Mesenchymal stem cell (in vitro differentiated cells and primary cell): ENCODE measurements around the gene AIFM1.
"Not testable (repeated sequence)": the region's sequence is repeated elsewhere in the genome, so short reads cannot be mapped to it uniquely, and the experiment has no call there.

ENCODE experiments used
- DNase-seq: peaks from one replicate; pipeline ENCODE4 v3.0.0-alpha.2; 2013
- H2AFZ ChIP-seq: one replicate; pipeline ENCODE4 v1.6.1; 2013; ENCODE audit warnings: low read depth, mild to moderate bottlenecking, control low read depth, inconsistent platforms, low read length, moderate library complexity
- H2AK5ac ChIP-seq: 2 replicates; pipeline ENCODE4 v1.6.1; 2013; ENCODE audit warnings: low read length, moderate library complexity, mild to moderate bottlenecking, inconsistent platforms; ENCODE audit not compliant: severe bottlenecking
- H2BK120ac ChIP-seq: one replicate; pipeline ENCODE4 v1.6.1; 2013; ENCODE audit warnings: low read depth, mild to moderate bottlenecking, inconsistent platforms, low read length, moderate library complexity
- H2BK12ac ChIP-seq, 2 experiments: one replicate each; pipeline ENCODE4 v1.6.1; 2013; ENCODE audit warnings: inconsistent platforms in 2 of 2, low read length in 2 of 2, mild to moderate bottlenecking in 2 of 2, moderate library complexity in 2 of 2, control low read depth in 1 of 2
- H2BK15ac ChIP-seq: one replicate; pipeline ENCODE4 v1.6.1; 2013; ENCODE audit warnings: mild to moderate bottlenecking, low read depth, inconsistent platforms; ENCODE audit not compliant: poor library complexity, severe bottlenecking
- H2BK5ac ChIP-seq: 2 replicates; pipeline ENCODE4 v1.6.1; 2013; ENCODE audit warnings: low read depth, mild to moderate bottlenecking, low read length, control low read depth, inconsistent platforms; ENCODE audit not compliant: poor library complexity, severe bottlenecking
- H3K14ac ChIP-seq, 2 experiments: one replicate each; pipeline ENCODE4 v1.6.1; 2013; ENCODE audit warnings: inconsistent platforms in 2 of 2, low read length in 2 of 2, control low read depth in 1 of 2, mild to moderate bottlenecking in 1 of 2, moderate library complexity in 1 of 2
- H3K18ac ChIP-seq, 2 experiments: one replicate each; pipeline ENCODE4 v1.6.1; 2013; ENCODE audit warnings: inconsistent platforms in 2 of 2, low read length in 2 of 2, control low read depth in 1 of 2, low read depth in 1 of 2, mild to moderate bottlenecking in 1 of 2
- H3K23ac ChIP-seq, 2 experiments: one replicate each; pipeline ENCODE4 v1.6.1; 2013; ENCODE audit warnings: inconsistent platforms in 2 of 2, low read length in 2 of 2, mild to moderate bottlenecking in 2 of 2, moderate library complexity in 2 of 2, control low read depth in 1 of 2
- H3K27ac ChIP-seq: 2 replicates; pipeline ENCODE4 v1.5.1; 2013; ENCODE audit warnings: mild to moderate bottlenecking, moderate library complexity, low read length, control low read depth, inconsistent platforms; ENCODE audit not compliant: poor library complexity, severe bottlenecking
- H3K27me3 ChIP-seq, 2 experiments: 2 replicates each; pipeline versions ENCODE4 v1.6.1 to v1.7.0; 2013; ENCODE audit warnings: low read length in 2 of 2, mild to moderate bottlenecking in 2 of 2, moderate library complexity in 2 of 2, control low read depth in 1 of 2, inconsistent platforms in 1 of 2; ENCODE audit not compliant: control insufficient read depth in 1 of 2, insufficient read depth in 1 of 2
- H3K36me3 ChIP-seq, 2 experiments: 2 replicates each; pipeline versions ENCODE4 v1.6.1 to v1.7.0; 2013; ENCODE audit warnings: low read length in 2 of 2, control low read depth in 1 of 2, inconsistent platforms in 1 of 2, low read depth in 1 of 2, mild to moderate bottlenecking in 1 of 2; ENCODE audit not compliant: insufficient read depth in 2 of 2, control insufficient read depth in 1 of 2
- H3K4ac ChIP-seq, 2 experiments: one replicate each; pipeline ENCODE4 v1.6.1; 2013; ENCODE audit warnings: inconsistent platforms in 2 of 2, low read length in 2 of 2, mild to moderate bottlenecking in 2 of 2, moderate library complexity in 2 of 2, control low read depth in 1 of 2, low read depth in 1 of 2
- H3K4me1 ChIP-seq: 2 replicates; pipeline ENCODE4 v1.6.1; 2013; ENCODE audit warnings: low read depth, low read length, control low read depth; ENCODE audit not compliant: control insufficient read depth, insufficient read depth
- H3K4me2 ChIP-seq: 2 replicates; pipeline ENCODE4 v1.6.1; 2013; ENCODE audit warnings: low read length, mild to moderate bottlenecking, inconsistent platforms; ENCODE audit not compliant: poor library complexity, severe bottlenecking
- H3K4me3 ChIP-seq, 2 experiments: 2 replicates each; pipeline versions ENCODE4 v1.5.1 to v1.7.0; 2013; ENCODE audit warnings: low read length in 2 of 2, mild to moderate bottlenecking in 2 of 2, control low read depth in 1 of 2, low read depth in 1 of 2; ENCODE audit not compliant: insufficient read depth in 1 of 2
- H3K79me1 ChIP-seq: replicated peaks from 2 replicates; pipeline ENCODE4 v1.6.1; 2013; ENCODE audit warnings: mild to moderate bottlenecking, control low read depth, low read length, inconsistent platforms; ENCODE audit not compliant: poor library complexity, severe bottlenecking
- H3K9ac ChIP-seq: 2 replicates; pipeline ENCODE4 v1.7.0; 2013; ENCODE audit warnings: mild to moderate bottlenecking, low read length, moderate library complexity
- H3K9me3 ChIP-seq: 2 replicates; pipeline ENCODE4 v1.7.0; 2013; ENCODE audit warnings: mild to moderate bottlenecking, low read length; ENCODE audit not compliant: control insufficient read depth
- H4K8ac ChIP-seq: one replicate; pipeline ENCODE4 v1.6.1; 2013; ENCODE audit warnings: inconsistent platforms, mild to moderate bottlenecking, low read length, moderate library complexity
- H4K91ac ChIP-seq: one replicate; pipeline ENCODE4 v1.6.1; 2013; ENCODE audit warnings: mild to moderate bottlenecking, low read length, inconsistent platforms
- WGBS: methylation state at CpG from one replicate; pipeline ENCODE4 v1.1.7; 2013; ENCODE audit warnings: mixed read lengths; 5-methylcytosine and 5-hydroxymethylcytosine counted together

The AIFM1 gene

GRCh38 chrX:130118441-130119311 is 47.0 kb downstream of the AIFM1 start:
- no peak overlapping the region for H3K4ac ChIP-seq
- H3K4me3 ChIP-seq = peak overlapping the region in 1 of 2 experiments; percentile 62
- H4K8ac ChIP-seq = peak overlapping the region; percentile 77
- H2BK12ac ChIP-seq = peak overlapping the region; percentile 11 to 52
- no peaks in the 10 kb centered on the region for H3K9me3 ChIP-seq
- H2BK5ac ChIP-seq = no peak overlapping the region
- H3K36me3 ChIP-seq = no peaks in the 10 kb centered on the region
- H3K14ac ChIP-seq = peak overlapping the region in 1 of 2 experiments; percentile 6
- WGBS = 19% methylated on average over 11 of the region's 21 CpGs
- H2AK5ac ChIP-seq = no peak overlapping the region
- peaks cover 32% of the 10 kb centered on the region for H3K4me1 ChIP-seq
- H2AFZ ChIP-seq = peak overlapping the region; percentile 14
- H3K79me1 ChIP-seq = no peaks in the 10 kb centered on the region
- peak overlapping the region; percentile 74 for H3K9ac ChIP-seq
- H3K27me3 ChIP-seq = peaks cover 0 to 11% of the 10 kb centered on the region in 2 experiments
- H4K91ac ChIP-seq = peak overlapping the region; percentile 61
- peak; percentile 77 for DNase-seq
- H3K27ac ChIP-seq = peak overlapping the region; percentile 73
- peak overlapping the region; percentile 62 to 79 for H3K18ac ChIP-seq
- H3K23ac ChIP-seq = peak overlapping the region in 1 of 2 experiments; percentile 94
- H2BK15ac ChIP-seq = no peak overlapping the region
- peak overlapping the region; percentile 50 for H3K4me2 ChIP-seq
- peak overlapping the region; percentile 61 for H2BK120ac ChIP-seq

DNA sequence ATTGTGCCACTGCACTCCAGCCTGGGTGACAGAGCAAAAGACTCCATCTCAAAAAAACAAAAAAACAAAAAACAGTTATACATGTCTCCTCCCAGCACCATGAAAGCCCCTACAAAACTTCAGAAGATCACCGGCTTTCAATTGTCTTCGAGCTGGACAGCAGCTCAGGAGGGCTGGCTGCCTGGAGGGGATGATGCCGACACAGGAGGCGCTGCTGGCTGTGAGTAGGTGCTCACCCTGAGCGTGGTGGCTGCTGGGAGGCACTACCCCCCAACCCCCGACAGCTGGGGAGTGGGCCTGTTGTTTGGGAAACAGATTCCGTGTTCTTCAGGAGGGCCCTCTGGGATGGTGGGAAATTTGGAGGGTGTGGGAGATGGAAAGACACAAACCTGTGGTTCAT is 48.5 kb downstream of the AIFM1 start:
- Histone ChIP-seq H4K8ac (no peak overlapping the region), H2BK12ac (no peak overlapping the region), H3K27ac (no peak overlapping the region), H2BK120ac (no peak overlapping the region), H3K4me1 (peaks cover 32% of the 10 kb centered on the region), H3K23ac (no peak overlapping the region), H2AFZ (no peak overlapping the region), H2BK15ac (no peak overlapping the region), H3K4me3 (no peak overlapping the region), H3K36me3 (no peaks in the 10 kb centered on the region), H3K4me2 (no peak overlapping the region), H3K18ac (no peak overlapping the region), H2AK5ac (no peak overlapping the region), H3K9ac (no peak overlapping the region), H3K4ac (no peak overlapping the region), H3K79me1 (no peaks in the 10 kb centered on the region), H3K9me3 (no peaks in the 10 kb centered on the region), H3K27me3 (peaks cover 0 to 5% of the 10 kb centered on the region in 2 experiments), H4K91ac (no peak overlapping the region), H2BK5ac (no peak overlapping the region), H3K14ac (no peak overlapping the region)
- 90% methylated on average over 5 of the region's 7 CpGs for WGBS
- no peak for DNase-seq

DNA sequence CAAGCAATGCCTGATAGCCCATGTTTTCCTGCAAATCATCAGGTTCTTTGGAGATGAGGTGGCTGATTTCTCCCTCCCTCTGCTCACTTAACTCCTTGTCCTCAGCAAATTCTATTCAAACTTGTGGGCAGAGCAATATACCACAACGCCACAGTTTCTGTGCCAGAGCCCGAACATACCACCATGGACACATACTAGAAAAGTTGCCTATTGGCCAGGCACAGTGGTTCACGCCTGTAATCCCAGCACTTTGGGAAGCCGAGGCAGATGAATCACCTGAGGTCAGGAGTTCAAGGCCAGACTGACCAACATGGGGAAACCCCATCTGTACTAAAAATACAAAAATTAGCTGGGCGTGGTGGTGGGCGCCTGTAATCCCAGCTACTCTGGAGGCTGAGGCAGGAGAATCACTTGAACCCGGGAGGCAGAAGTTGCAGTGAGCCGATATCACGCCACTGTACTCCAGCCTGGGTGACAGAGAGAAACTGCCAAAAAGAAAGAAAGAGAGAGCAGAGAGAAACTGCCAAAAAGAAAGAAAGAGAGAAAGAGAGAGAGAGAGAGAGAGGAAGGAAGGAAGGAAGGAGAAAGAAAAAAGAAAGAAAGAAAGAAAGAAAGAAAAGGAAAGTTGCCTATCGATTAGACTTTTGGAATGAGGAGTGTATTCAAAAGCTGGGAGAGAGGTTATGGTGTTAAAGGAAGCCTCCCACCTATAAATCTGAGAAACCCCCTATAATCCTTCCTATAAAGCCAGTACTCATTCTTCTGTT is 50.3 kb downstream of the AIFM1 start:
- not testable (repeated sequence) for H3K4me3 ChIP-seq, H2BK15ac ChIP-seq, H3K23ac ChIP-seq, H3K27ac ChIP-seq, H3K18ac ChIP-seq, H3K14ac ChIP-seq, H2BK120ac ChIP-seq, H4K91ac ChIP-seq, H2BK12ac ChIP-seq, H2BK5ac ChIP-seq, H3K4ac ChIP-seq, H3K9ac ChIP-seq, H2AFZ ChIP-seq, H3K27me3 ChIP-seq, H4K8ac ChIP-seq, H3K36me3 ChIP-seq, H3K79me1 ChIP-seq, H3K4me2 ChIP-seq, H3K9me3 ChIP-seq, H2AK5ac ChIP-seq
- DNase-seq = peak; percentile 62
- 80% methylated on average over 7 of the region's 10 CpGs for WGBS
- peaks cover 35% of the 10 kb centered on the region for H3K4me1 ChIP-seq

- Histone ChIP-seq H3K9me3 (no peaks in the 10 kb centered on the region), H2BK12ac (no peak overlapping the region), H3K14ac (no peak overlapping the region), H3K27ac (no peak overlapping the region), H2BK5ac (no peak overlapping the region), H3K4me2 (no peak overlapping the region), H4K8ac (no peak overlapping the region), H3K4ac (no peak overlapping the region), H3K18ac (peak overlapping the region in 1 of 2 experiments; percentile 43), H2BK15ac (no peak overlapping the region), H3K9ac (no peak overlapping the region), H3K23ac (no peak overlapping the region), H3K27me3 (peaks cover 0 to 5% of the 10 kb centered on the region in 2 experiments), H2AFZ (no peak overlapping the region), H3K36me3 (no peaks in the 10 kb centered on the region), H3K4me1 (peaks cover 32% of the 10 kb centered on the region), H4K91ac (no peak overlapping the region), H3K4me3 (no peak overlapping the region), H2AK5ac (no peak overlapping the region), H2BK120ac (no peak overlapping the region), H3K79me1 (no peaks in the 10 kb centered on the region)
- WGBS = 70% methylated on average over 9 of the region's 9 CpGs
- no peak for DNase-seq
Observed at GRCh38 chrX:130114141-130114588, 51.5 kb downstream of the AIFM1 start.
